Measurements from ENCODE around the gene PANX2.

- TF ChIP-seq POLR2AphosphoS5 (IDR thresholded peaks at IDR 0.05) (no peak), CTCF (IDR thresholded peaks at IDR 0.05) (no peak), POLR2A (IDR thresholded peaks at IDR 0.05) (no peak)
Observed at GRCh38 chr22:50207383-50208140, 37.0 kb downstream of the PANX2 start.

Data from breast epithelium (tissue), 3 donors.